ENCODE data around the gene ALK.

The ALK gene

DNA sequence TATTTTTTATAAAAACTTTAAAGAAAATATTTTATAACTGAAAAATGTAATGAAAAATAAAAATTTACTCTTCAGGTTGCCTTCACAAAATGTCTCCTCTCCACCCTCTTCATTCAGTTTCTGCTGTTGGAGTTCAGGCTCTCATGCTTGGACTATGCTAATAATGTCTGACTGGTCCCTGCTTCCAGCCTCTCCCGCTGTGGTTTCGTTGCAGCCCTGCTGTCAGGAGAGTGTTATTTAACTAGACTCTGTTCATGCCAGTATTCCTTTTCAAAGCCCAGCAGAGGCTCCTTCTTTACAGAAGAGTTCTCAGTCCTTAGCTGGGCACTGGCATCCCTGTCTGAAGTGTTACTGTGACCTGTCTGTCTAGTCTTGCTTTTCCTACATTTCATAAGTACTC is 765.8 kb downstream of the ALK start:
- TF ChIP-seq, protein P1, sequence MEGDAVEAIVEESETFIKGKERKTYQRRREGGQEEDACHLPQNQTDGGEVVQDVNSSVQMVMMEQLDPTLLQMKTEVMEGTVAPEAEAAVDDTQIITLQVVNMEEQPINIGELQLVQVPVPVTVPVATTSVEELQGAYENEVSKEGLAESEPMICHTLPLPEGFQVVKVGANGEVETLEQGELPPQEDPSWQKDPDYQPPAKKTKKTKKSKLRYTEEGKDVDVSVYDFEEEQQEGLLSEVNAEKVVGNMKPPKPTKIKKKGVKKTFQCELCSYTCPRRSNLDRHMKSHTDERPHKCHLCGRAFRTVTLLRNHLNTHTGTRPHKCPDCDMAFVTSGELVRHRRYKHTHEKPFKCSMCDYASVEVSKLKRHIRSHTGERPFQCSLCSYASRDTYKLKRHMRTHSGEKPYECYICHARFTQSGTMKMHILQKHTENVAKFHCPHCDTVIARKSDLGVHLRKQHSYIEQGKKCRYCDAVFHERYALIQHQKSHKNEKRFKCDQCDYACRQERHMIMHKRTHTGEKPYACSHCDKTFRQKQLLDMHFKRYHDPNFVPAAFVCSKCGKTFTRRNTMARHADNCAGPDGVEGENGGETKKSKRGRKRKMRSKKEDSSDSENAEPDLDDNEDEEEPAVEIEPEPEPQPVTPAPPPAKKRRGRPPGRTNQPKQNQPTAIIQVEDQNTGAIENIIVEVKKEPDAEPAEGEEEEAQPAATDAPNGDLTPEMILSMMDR (IDR thresholded peaks at IDR 0.05; ENCODE audit: borderline replicate concordance, insufficient read depth, low read depth, low read length) = no peak
- no peak overlapping the region for H3K4me3 ChIP-seq (ENCODE audit: low read depth, low read length)

DNA sequence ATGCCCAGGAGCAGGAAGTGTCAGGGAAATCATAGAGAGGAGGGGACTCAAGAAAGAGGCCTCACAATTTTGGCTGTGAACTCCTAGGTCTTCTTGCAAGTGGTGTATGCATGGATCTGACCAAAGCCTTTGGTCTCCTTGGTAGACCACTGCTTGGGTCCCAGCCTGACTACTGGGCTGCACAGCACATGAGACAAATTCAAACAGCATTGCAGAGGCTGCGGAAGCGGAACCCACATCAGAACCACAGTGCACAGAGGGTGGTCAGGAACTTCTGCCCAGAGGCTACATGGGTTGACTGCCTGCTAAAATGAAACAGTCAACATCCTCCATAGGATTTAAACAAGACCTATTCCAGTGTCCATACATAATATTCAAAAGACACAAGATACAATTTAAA is 766.8 kb downstream of the ALK start:
- H3K4me3 ChIP-seq (ENCODE audit: low read depth, low read length) = no peak overlapping the region
- TF ChIP-seq, protein P1 (IDR thresholded peaks at IDR 0.05; ENCODE audit: borderline replicate concordance, insufficient read depth, low read depth, low read length) = no peak

DNA sequence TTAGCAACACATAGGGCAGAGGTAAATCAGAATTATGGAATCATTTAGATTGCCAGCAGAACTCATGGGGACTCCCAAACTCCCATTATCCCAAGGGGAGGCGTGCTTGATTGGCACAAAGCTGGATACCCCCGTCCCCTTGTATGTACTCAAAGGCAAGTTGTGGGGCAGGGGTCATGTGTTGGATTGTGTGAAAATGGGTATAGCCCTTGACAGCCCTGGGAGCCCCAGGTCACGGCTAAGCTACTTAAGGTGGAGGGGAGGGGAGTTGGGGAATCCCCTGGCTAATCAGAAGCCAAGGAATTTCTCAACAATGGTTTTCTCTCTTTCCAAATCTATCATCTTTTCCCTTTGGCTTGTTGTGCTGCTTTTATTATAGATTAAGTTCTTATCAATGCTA is 773.4 kb downstream of the ALK start:
- H3K4me3 ChIP-seq (ENCODE audit: low read depth, low read length) = no peak overlapping the region
- TF ChIP-seq, protein P1 (IDR thresholded peaks at IDR 0.05; ENCODE audit: borderline replicate concordance, insufficient read depth, low read depth, low read length) = no peak

DNA sequence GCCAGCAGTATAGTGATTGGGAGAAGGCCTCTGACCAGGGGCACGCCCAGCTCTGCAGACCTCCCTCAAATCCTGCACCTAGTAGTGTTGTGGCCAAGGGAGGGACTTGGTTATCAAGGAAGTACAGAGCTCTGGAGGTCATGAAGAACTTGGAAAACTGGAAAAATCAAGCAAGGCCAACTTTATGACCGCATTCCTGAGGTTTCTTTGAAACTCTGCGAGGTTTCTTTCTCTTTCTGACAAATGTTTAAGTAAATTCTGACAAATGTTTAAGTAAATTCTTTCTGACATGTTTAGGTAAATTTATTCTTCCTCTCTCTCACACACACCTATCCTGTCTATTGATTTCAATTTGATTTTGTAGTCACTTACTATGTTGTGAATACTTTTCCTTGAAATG is 775.2 kb downstream of the ALK start:
- no peak overlapping the region for H3K4me3 ChIP-seq (ENCODE audit: low read depth, low read length)
- TF ChIP-seq, protein P1 (IDR thresholded peaks at IDR 0.05; ENCODE audit: borderline replicate concordance, insufficient read depth, low read depth, low read length) = no peak

DNA sequence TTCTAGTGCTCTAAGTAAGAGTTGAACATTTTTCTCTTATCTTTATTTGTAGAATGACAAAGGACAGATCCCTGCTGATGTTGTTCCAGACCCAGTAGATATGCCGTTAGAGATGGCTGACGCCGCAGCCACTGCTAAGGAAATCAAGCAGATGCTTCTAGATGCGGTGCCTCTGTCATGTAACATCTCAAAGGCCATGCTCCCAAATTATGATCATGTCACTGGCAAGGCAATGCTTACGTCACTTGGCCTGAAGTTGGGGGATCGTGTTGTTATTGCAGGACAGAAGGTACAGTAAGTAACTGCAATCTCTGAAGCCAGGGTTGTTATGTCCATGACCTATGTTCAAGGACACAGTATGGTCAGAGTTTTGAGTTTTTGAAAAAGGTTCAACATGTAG is 777.7 kb downstream of the ALK start:
- H3K4me3 ChIP-seq (ENCODE audit: low read depth, low read length) = no peak overlapping the region
- TF ChIP-seq, protein P1 (IDR thresholded peaks at IDR 0.05; ENCODE audit: borderline replicate concordance, insufficient read depth, low read depth, low read length) = no peak
